Neural cell (in vitro differentiated cells): Measurements from ENCODE around the gene PRRT1B. TPM values are rescaled to one million over a fixed set of nuclear protein-coding genes. Genes with fewer than 3 reads are reported as not detected.
A peak's percentile ranks its signal among the peaks of the same experiment; 100 is the strongest.

Experiments used
- H2AFZ ChIP-seq: fragments of 200-600, 300-800 bp; sonication (generic), shearing (Covaris generic); 2 replicates; pipeline ENCODE4 v1.6.0; 2014; ENCODE audit warnings: low read depth, mild to moderate bottlenecking, antibody characterized with exemption, low read length, moderate library complexity
- H3F3A ChIP-seq: fragments of 200-600 bp; shearing (Covaris generic); 2 replicates; pipeline ENCODE4 v1.6.1; 2016; ENCODE audit warnings: mild to moderate bottlenecking, moderate library complexity, mixed read lengths, antibody characterized with exemption, low read length; ENCODE audit not compliant: insufficient read depth, poor library complexity, severe bottlenecking
- H3K27ac ChIP-seq: fragments of 200-600, 300-800 bp; sonication (generic), shearing (Covaris generic); 2 replicates; pipeline ENCODE4 v1.5.1; 2014; ENCODE audit warnings: mild to moderate bottlenecking, low read length, moderate library complexity
- H3K27me3 ChIP-seq: fragments of 300-800, 200-600 bp; sonication (generic), shearing (Covaris generic); 2 replicates; pipeline ENCODE4 v1.6.0; 2014; ENCODE audit warnings: mild to moderate bottlenecking, low read depth, low read length, moderate library complexity; ENCODE audit not compliant: insufficient read depth
- H3K36me3 ChIP-seq: fragments of 300-800, 200-600 bp; sonication (generic), shearing (Covaris generic); 2 replicates; pipeline ENCODE4 v1.5.1; 2014; ENCODE audit warnings: mild to moderate bottlenecking, antibody characterized with exemption, low read length, moderate library complexity; ENCODE audit not compliant: insufficient read depth
- H3K4me2 ChIP-seq: fragments of 300-800, 200-600 bp; sonication (generic), shearing (Covaris generic); 2 replicates; pipeline ENCODE4 v1.6.0; 2014; ENCODE audit warnings: mild to moderate bottlenecking, low read length
- H3K4me3 ChIP-seq: fragments of 300-800, 200-600 bp; sonication (generic), shearing (Covaris generic); 2 replicates; pipeline ENCODE4 v1.5.1; 2014; ENCODE audit warnings: mild to moderate bottlenecking, low read length, moderate library complexity
- H3K79me2 ChIP-seq: fragments of 200-600 bp; shearing (Covaris generic); replicated peaks from 2 replicates; pipeline ENCODE4 v1.6.0; 2014; ENCODE audit warnings: mild to moderate bottlenecking, low read length, moderate library complexity; ENCODE audit not compliant: insufficient read depth
- H3K9ac ChIP-seq: fragments of 300-800, 200-600 bp; sonication (generic), shearing (Covaris generic); 2 replicates; pipeline ENCODE4 v1.6.1; 2016; ENCODE audit warnings: mild to moderate bottlenecking, low read length, mixed read lengths
- H3K9me2 ChIP-seq: fragments of 200-600 bp; shearing (Covaris generic); 2 replicates; pipeline ENCODE4 v1.6.1; 2016; ENCODE audit warnings: mild to moderate bottlenecking, low read length, mixed read lengths; ENCODE audit not compliant: insufficient read depth
- H3K9me3 ChIP-seq: fragments of 200-600, 300-800 bp; sonication (generic), shearing (Covaris generic); 2 replicates; pipeline ENCODE4 v1.6.1; 2016; ENCODE audit warnings: mild to moderate bottlenecking, mixed run types, low read length, moderate library complexity, mixed read lengths
- H4K20me1 ChIP-seq: fragments of 200-600 bp; shearing (Covaris generic); 2 replicates; pipeline ENCODE4 v1.6.1; 2016; ENCODE audit warnings: mild to moderate bottlenecking, mixed run types; ENCODE audit not compliant: insufficient read depth
- EP300 ChIP-seq: fragments of 450-650 bp; conservative IDR thresholded peaks from 2 replicates; pipeline ENCODE4 v1.6.1; 2014; ENCODE audit warnings: antibody characterized with exemption, mild to moderate bottlenecking, moderate library complexity; ENCODE audit not compliant: poor library complexity, severe bottlenecking
- EZH2 ChIP-seq: fragments of 200-600, 300-800 bp; shearing (Covaris generic), sonication (generic); IDR thresholded peaks from 2 replicates; pipeline ENCODE4 v1.6.1; 2014; ENCODE audit warnings: antibody characterized with exemption, low read length, borderline replicate concordance, mild to moderate bottlenecking; ENCODE audit not compliant: insufficient read depth, poor library complexity, severe bottlenecking
- MXI1 ChIP-seq: fragments of 450-650 bp; conservative IDR thresholded peaks from 2 replicates; pipeline ENCODE4 v1.6.1; 2014; ENCODE audit warnings: antibody characterized with exemption, mild to moderate bottlenecking; ENCODE audit not compliant: poor library complexity, severe bottlenecking
- POLR2AphosphoS5 ChIP-seq: IDR thresholded peaks from 2 replicates; pipeline ENCODE4 v1.6.1; 2012
- RAD21 ChIP-seq: fragments of 450-650 bp; conservative IDR thresholded peaks from 2 replicates; pipeline ENCODE4 v1.6.1; 2014; ENCODE audit warnings: antibody characterized with exemption, mild to moderate bottlenecking, moderate library complexity
- SMC3 ChIP-seq: fragments of 450-650 bp; conservative IDR thresholded peaks from 2 replicates; pipeline ENCODE4 v1.6.1; 2014; ENCODE audit warnings: antibody characterized with exemption, mild to moderate bottlenecking, moderate library complexity; ENCODE audit not compliant: poor library complexity
- TAF1 ChIP-seq: IDR thresholded peaks from 2 replicates; pipeline ENCODE4 v1.6.1; 2012; ENCODE audit warnings: low read depth
- polyA plus RNA-seq: library from polyadenylated mRNA; depleted of rRNA; stranded (reverse); fragments of >200 nt; gene quantifications from 2 replicates; pipeline ENCODE4 v1.2.3, GENCODE V29; 2014
- TF ChIP-seq, protein P1 (sequence below): fragments of 450-650 bp; IDR thresholded peaks from 2 replicates; pipeline ENCODE4 v1.5.1; 2014; ENCODE audit warnings: antibody characterized with exemption, mild to moderate bottlenecking, moderate library complexity; ENCODE audit not compliant: poor library complexity, severe bottlenecking
- TF ChIP-seq, protein P2 (sequence below): IDR thresholded peaks from 2 replicates; pipeline ENCODE4 v1.6.1; 2012; ENCODE audit warnings: borderline replicate concordance

Gene PRRT1B
- polyA plus RNA-seq, 1 donor from 2014 or later = not detected

- Histone ChIP-seq H3K79me2 (peaks cover 13% of the 10 kb centered on the region), H3K9me3 (no peaks in the 10 kb centered on the region), H3K4me3 (peak overlapping the region; percentile 90), H3K36me3 (no peaks in the 10 kb centered on the region), H3K4me2 (peak overlapping the region; percentile 67), H3K27ac (peak overlapping the region; percentile 57), H3K9ac (peak overlapping the region; percentile 84), H4K20me1 (no peaks in the 10 kb centered on the region), H3F3A (no peaks in the 10 kb centered on the region), H3K27me3 (no peaks in the 10 kb centered on the region), H3K9me2 (no peaks in the 10 kb centered on the region), H2AFZ (no peak overlapping the region)
- TF ChIP-seq SMC3 = no peak
- TF ChIP-seq MXI1 = no peak
- TF ChIP-seq EZH2 = no peak
- TF ChIP-seq POLR2AphosphoS5 = no peak
- TF ChIP-seq, protein P1, sequence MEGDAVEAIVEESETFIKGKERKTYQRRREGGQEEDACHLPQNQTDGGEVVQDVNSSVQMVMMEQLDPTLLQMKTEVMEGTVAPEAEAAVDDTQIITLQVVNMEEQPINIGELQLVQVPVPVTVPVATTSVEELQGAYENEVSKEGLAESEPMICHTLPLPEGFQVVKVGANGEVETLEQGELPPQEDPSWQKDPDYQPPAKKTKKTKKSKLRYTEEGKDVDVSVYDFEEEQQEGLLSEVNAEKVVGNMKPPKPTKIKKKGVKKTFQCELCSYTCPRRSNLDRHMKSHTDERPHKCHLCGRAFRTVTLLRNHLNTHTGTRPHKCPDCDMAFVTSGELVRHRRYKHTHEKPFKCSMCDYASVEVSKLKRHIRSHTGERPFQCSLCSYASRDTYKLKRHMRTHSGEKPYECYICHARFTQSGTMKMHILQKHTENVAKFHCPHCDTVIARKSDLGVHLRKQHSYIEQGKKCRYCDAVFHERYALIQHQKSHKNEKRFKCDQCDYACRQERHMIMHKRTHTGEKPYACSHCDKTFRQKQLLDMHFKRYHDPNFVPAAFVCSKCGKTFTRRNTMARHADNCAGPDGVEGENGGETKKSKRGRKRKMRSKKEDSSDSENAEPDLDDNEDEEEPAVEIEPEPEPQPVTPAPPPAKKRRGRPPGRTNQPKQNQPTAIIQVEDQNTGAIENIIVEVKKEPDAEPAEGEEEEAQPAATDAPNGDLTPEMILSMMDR = no peak
- TF ChIP-seq EP300 = no peak
- no peak for TF ChIP-seq TAF1
- no peak for TF ChIP-seq RAD21
- TF ChIP-seq, protein P2, sequence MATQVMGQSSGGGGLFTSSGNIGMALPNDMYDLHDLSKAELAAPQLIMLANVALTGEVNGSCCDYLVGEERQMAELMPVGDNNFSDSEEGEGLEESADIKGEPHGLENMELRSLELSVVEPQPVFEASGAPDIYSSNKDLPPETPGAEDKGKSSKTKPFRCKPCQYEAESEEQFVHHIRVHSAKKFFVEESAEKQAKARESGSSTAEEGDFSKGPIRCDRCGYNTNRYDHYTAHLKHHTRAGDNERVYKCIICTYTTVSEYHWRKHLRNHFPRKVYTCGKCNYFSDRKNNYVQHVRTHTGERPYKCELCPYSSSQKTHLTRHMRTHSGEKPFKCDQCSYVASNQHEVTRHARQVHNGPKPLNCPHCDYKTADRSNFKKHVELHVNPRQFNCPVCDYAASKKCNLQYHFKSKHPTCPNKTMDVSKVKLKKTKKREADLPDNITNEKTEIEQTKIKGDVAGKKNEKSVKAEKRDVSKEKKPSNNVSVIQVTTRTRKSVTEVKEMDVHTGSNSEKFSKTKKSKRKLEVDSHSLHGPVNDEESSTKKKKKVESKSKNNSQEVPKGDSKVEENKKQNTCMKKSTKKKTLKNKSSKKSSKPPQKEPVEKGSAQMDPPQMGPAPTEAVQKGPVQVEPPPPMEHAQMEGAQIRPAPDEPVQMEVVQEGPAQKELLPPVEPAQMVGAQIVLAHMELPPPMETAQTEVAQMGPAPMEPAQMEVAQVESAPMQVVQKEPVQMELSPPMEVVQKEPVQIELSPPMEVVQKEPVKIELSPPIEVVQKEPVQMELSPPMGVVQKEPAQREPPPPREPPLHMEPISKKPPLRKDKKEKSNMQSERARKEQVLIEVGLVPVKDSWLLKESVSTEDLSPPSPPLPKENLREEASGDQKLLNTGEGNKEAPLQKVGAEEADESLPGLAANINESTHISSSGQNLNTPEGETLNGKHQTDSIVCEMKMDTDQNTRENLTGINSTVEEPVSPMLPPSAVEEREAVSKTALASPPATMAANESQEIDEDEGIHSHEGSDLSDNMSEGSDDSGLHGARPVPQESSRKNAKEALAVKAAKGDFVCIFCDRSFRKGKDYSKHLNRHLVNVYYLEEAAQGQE = no peak
Measured at GRCh38 chr9:131503626-131504465, 41.5 kb upstream of the PRRT1B start.

DNA sequence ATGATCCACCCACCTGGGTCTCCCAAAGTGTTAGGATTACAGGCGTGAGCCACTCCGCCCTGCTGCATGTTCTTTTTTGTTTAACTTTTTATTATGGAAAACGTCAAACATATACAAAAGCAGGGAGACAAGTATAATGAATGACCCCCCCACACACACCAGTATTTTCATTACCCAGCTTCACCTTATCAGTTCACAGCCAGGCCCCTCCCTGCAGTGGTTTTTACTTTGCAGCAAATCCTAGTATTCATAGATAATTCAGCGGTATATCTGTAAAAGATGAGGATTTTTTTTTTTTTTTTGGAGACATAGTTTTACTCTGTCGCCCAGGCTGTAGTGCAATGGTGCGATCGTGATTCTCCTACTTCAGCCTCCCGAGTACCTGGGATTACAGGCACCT, 40.3 kb upstream of the PRRT1B start:
- Histone ChIP-seq H3K4me2 (no peak overlapping the region), H4K20me1 (no peaks in the 10 kb centered on the region), H3K36me3 (no peaks in the 10 kb centered on the region), H3K9me2 (no peaks in the 10 kb centered on the region), H3K9ac (no peak overlapping the region), H3K4me3 (no peak overlapping the region), H3K79me2 (peaks cover 13% of the 10 kb centered on the region), H2AFZ (no peak overlapping the region), H3F3A (no peaks in the 10 kb centered on the region), H3K9me3 (no peaks in the 10 kb centered on the region), H3K27ac (no peak overlapping the region), H3K27me3 (no peaks in the 10 kb centered on the region)
- no peak for TF ChIP-seq RAD21
- TF ChIP-seq, protein P2 = no peak
- TF ChIP-seq, protein P1 = no peak
- TF ChIP-seq SMC3 = no peak
- no peak for TF ChIP-seq EZH2
- no peak for TF ChIP-seq MXI1
- TF ChIP-seq POLR2AphosphoS5 = no peak
- no peak for TF ChIP-seq TAF1
- TF ChIP-seq EP300 = no peak
